HepG2 (cell line): ENCODE results near the gene RNF149. TPM values are rescaled to one million over a fixed set of nuclear protein-coding genes. Genes with fewer than 3 reads are reported as not detected.

Experiments
- ARID2 ChIP-seq: sonication (generic); formaldehyde crosslinking; IDR thresholded peaks from 2 replicates; pipeline ENCODE4 v1.8.1; 2022; ENCODE audit warnings: mild to moderate bottlenecking, missing genetic modification reagents, borderline replicate concordance
- ELF3 ChIP-seq: IDR thresholded peaks from 2 replicates; pipeline ENCODE4 v1.6.1; 2016; ENCODE audit warnings: missing genetic modification reagents, missing compliant biosample characterization
- FOXC1 ChIP-seq: sonication (generic); formaldehyde crosslinking; IDR thresholded peaks from 2 replicates; pipeline ENCODE4 v1.8.0; 2022; ENCODE audit warnings: mild to moderate bottlenecking, missing genetic modification reagents, borderline replicate concordance
- FOXK1 ChIP-seq: sonication (generic); formaldehyde crosslinking; IDR thresholded peaks from 2 replicates; pipeline ENCODE4 v1.4.0; 2020; ENCODE audit warnings: low read depth, missing genetic modification reagents, borderline replicate concordance
- GLI4 ChIP-seq: sonication (generic); formaldehyde crosslinking; IDR thresholded peaks from 2 replicates; pipeline ENCODE4 v1.5.1; 2020; ENCODE audit warnings: missing genetic modification reagents, mild to moderate bottlenecking, moderate library complexity, borderline replicate concordance
- HOXA3 ChIP-seq: sonication (generic); formaldehyde crosslinking; IDR thresholded peaks from 2 replicates; pipeline ENCODE4 v1.5.0; 2020; ENCODE audit warnings: missing genetic modification reagents
- KDM4B ChIP-seq: sonication (generic); formaldehyde crosslinking; IDR thresholded peaks from 2 replicates; pipeline ENCODE4 v1.4.0; 2020; ENCODE audit warnings: missing genetic modification reagents
- MAFF ChIP-seq: IDR thresholded peaks from 2 replicates; pipeline ENCODE4 v1.6.1; 2011; ENCODE audit warnings: low read depth, low read length, improper control_type of control experiment
- MAFG ChIP-seq: sonication (generic); formaldehyde crosslinking; IDR thresholded peaks from 2 replicates; pipeline ENCODE4 v1.5.1; 2020; ENCODE audit warnings: mild to moderate bottlenecking, missing genetic modification reagents
- MAFK ChIP-seq, 2 experiments: IDR thresholded peaks in 1 of 2; conservative IDR thresholded peaks in 1 of 2; 2 replicates each; pipeline ENCODE4 v1.6.1; 2011; ENCODE audit warnings: improper control_type of control experiment in 2 of 2, low read length in 2 of 2
- MEF2D ChIP-seq: sonication (generic); formaldehyde crosslinking; IDR thresholded peaks from 2 replicates; pipeline ENCODE4 v1.5.1; 2020; ENCODE audit warnings: mild to moderate bottlenecking, missing genetic modification reagents
- NCOA1 ChIP-seq: sonication (generic); formaldehyde crosslinking; IDR thresholded peaks from 2 replicates; pipeline ENCODE4 v1.9.0; 2021; ENCODE audit warnings: missing genetic modification reagents
- POGZ ChIP-seq: sonication (generic); formaldehyde crosslinking; IDR thresholded peaks from 2 replicates; pipeline ENCODE4 v1.4.0; 2020; ENCODE audit warnings: mild to moderate bottlenecking, missing genetic modification reagents
- RFX3 ChIP-seq: IDR thresholded peaks from 2 replicates; pipeline ENCODE4 v1.6.1; 2016; ENCODE audit warnings: missing biosample characterization, missing genetic modification reagents
- RORA ChIP-seq: sonication (generic); formaldehyde crosslinking; IDR thresholded peaks from 2 replicates; pipeline ENCODE4 v1.5.0; 2020; ENCODE audit warnings: mild to moderate bottlenecking, missing genetic modification reagents, moderate library complexity
- SALL1 ChIP-seq: sonication (generic); formaldehyde crosslinking; IDR thresholded peaks from 2 replicates; pipeline ENCODE4 v1.8.0; 2022; ENCODE audit warnings: mild to moderate bottlenecking, missing genetic modification reagents
- SAP130 ChIP-seq: IDR thresholded peaks from 2 replicates; pipeline ENCODE4 v1.6.1; 2016; ENCODE audit warnings: low read depth
- STAG1 ChIP-seq: sonication (generic); formaldehyde crosslinking; IDR thresholded peaks from 2 replicates; pipeline ENCODE4 v1.4.0; 2020; ENCODE audit warnings: missing genetic modification reagents
- TOPORS ChIP-seq: sonication (generic); formaldehyde crosslinking; IDR thresholded peaks from 2 replicates; pipeline ENCODE4 v1.8.0; 2023; ENCODE audit warnings: mild to moderate bottlenecking, missing genetic modification reagents
- TRIM24 ChIP-seq: sonication (generic); formaldehyde crosslinking; IDR thresholded peaks from 2 replicates; pipeline ENCODE4 v1.8.0; 2022; ENCODE audit warnings: mild to moderate bottlenecking, missing genetic modification reagents
- ZNF274 ChIP-seq: sonication (generic); formaldehyde crosslinking; IDR thresholded peaks from 2 replicates; pipeline ENCODE4 v1.5.1; 2020; ENCODE audit warnings: mild to moderate bottlenecking, missing genetic modification reagents
- ZNF331 ChIP-seq: sonication (generic); formaldehyde crosslinking; IDR thresholded peaks from 2 replicates; pipeline ENCODE4 v1.4.0; 2020; ENCODE audit warnings: missing genetic modification reagents
- ZNF547 ChIP-seq: sonication (generic); formaldehyde crosslinking; IDR thresholded peaks from 2 replicates; pipeline ENCODE4 v1.5.1; 2020; ENCODE audit warnings: mild to moderate bottlenecking, missing genetic modification reagents
- ZNF746 ChIP-seq: sonication (generic); formaldehyde crosslinking; IDR thresholded peaks from 2 replicates; pipeline ENCODE4 v1.8.0; 2022; ENCODE audit warnings: mild to moderate bottlenecking, missing genetic modification reagents
- ZNF878 ChIP-seq: sonication (generic); formaldehyde crosslinking; IDR thresholded peaks from 2 replicates; pipeline ENCODE4 v1.8.1; 2023; ENCODE audit warnings: mild to moderate bottlenecking, missing genetic modification reagents, moderate library complexity
- polyA plus RNA-seq, 8 experiments: library from polyadenylated mRNA; depleted of rRNA in 3 of 8; stranded (reverse) in 7 of 8; unstranded in 1 of 8; fragments of >200 nt; fragmentation: Illumina TruSeq in 4 of 8; extraction: Trizol in 4 of 8; gene quantifications; 2 replicates each; pipeline versions ENCODE4 v1.2.1 to v1.2.3, GENCODE V29; 2011 to 2016; ENCODE audit warnings: low read depth in 4 of 8, missing spikeins in 1 of 8, mixed read lengths in 1 of 8; ENCODE audit not compliant: insufficient read depth in 1 of 8
- total RNA-seq, 5 experiments: library from RNA; depleted of rRNA; stranded (reverse); fragments of >200 nt; fragmentation: Illumina TruSeq; extraction: Trizol; gene quantifications; 2 replicates each; pipeline ENCODE4 v1.2.3, GENCODE V29; 2016; ENCODE audit warnings: low read depth in 1 of 5
- TF ChIP-seq, protein P1 (sequence below): sonication (generic); formaldehyde crosslinking; IDR thresholded peaks from 2 replicates; pipeline ENCODE4 v1.5.1; 2020; ENCODE audit warnings: mild to moderate bottlenecking, missing genetic modification reagents
- TF ChIP-seq, protein P2 (sequence below): sonication (generic); formaldehyde crosslinking; IDR thresholded peaks from 2 replicates; pipeline ENCODE4 v1.5.1; 2020; ENCODE audit warnings: mild to moderate bottlenecking, missing genetic modification reagents, moderate library complexity
- TF ChIP-seq, protein P3 (sequence below): IDR thresholded peaks from 2 replicates; pipeline ENCODE4 v1.6.1; 2012; ENCODE audit warnings: inconsistent platforms

Gene RNF149
- total and polyA plus RNA-seq, 2 of the 13 experiments (the other 11 are each of a cell fraction or from before 2014, with no cell fraction given) = 87.6 to 109 TPM

DNA sequence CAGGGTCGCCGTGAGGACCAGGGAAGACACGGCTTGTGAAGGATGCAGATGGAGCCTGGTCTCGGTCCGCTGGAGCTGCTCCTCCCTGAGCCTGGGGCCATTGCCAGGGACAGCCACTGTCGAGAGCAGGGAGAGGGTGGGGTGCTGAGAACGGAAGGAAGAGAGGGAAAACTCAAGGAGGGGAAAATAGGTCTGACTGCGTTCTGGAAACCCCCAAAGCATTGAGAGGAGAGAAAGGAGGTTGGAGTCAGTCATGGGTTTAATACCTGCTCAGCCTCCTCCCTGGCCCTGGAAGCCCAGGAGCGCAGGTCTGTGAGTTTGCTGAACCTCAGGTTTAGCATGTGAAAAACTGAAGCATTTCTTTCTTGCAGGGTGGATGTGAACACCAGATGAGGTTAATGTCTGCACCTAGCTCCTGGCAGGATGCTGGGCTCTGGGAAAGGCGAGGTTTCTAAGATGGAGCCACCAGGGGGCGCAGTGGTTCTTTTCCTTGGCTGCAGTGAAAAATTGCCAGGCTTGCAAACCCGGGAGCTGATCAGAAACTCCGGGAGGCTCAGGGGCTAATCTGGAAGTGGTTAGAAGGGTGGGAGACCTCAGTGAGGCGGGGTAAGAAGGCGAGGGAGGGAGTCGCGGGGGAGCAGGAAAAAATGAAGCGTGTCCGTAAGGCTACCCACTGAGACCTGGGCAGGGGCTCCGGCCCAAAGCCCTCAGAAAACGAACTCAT, 33.6 kb upstream of the RNF149 start (continued):
- TF ChIP-seq, protein P1, sequence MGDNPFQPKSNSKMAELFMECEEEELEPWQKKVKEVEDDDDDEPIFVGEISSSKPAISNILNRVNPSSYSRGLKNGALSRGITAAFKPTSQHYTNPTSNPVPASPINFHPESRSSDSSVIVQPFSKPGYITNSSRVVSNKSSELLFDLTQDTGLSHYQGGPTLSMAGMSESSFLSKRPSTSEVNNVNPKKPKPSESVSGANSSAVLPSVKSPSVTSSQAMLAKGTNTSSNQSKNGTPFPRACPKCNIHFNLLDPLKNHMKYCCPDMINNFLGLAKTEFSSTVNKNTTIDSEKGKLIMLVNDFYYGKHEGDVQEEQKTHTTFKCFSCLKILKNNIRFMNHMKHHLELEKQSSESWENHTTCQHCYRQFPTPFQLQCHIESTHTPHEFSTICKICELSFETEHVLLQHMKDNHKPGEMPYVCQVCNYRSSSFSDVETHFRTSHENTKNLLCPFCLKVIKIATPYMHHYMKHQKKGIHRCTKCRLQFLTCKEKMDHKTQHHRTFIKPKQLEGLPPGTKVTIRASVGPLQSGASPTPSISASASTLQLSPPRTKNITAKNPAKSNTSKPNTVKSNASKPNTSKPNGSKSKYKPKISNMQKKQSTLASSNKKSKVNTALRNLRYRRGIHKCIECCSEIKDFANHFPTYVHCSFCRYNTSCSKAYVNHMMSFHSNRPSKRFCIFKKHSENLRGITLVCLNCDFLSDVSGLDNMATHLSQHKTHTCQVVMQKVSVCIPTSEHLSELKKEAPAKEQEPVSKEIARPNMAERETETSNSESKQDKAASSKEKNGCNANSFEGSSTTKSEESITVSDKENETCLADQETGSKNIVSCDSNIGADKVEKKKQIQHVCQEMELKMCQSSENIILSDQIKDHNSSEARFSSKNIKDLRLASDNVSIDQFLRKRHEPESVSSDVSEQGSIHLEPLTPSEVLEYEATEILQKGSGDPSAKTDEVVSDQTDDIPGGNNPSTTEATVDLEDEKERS (CRISPR knock-in tag) = no peak
- TF ChIP-seq NCOA1 (CRISPR knock-in tag) = peak; percentile 24; the same call in 1 of the 2 replicates
- 0 out of 2 replicates have a peak, but pooled peaks have one; percentile 36 for TF ChIP-seq ZNF274 (CRISPR knock-in tag)
- no peak for TF ChIP-seq TOPORS (CRISPR knock-in tag)
- TF ChIP-seq RORA (CRISPR knock-in tag) = no peak
- no peak for TF ChIP-seq RFX3 (CRISPR knock-in tag)
- no peak for TF ChIP-seq GLI4
- peak; percentile 39; the same call in 1 of the 2 replicates for TF ChIP-seq ZNF331 (CRISPR knock-in tag)
- no peak for TF ChIP-seq MEF2D (CRISPR knock-in tag)
- TF ChIP-seq, protein P2, sequence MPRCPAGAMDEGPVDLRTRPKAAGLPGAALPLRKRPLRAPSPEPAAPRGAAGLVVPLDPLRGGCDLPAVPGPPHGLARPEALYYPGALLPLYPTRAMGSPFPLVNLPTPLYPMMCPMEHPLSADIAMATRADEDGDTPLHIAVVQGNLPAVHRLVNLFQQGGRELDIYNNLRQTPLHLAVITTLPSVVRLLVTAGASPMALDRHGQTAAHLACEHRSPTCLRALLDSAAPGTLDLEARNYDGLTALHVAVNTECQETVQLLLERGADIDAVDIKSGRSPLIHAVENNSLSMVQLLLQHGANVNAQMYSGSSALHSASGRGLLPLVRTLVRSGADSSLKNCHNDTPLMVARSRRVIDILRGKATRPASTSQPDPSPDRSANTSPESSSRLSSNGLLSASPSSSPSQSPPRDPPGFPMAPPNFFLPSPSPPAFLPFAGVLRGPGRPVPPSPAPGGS (CRISPR knock-in tag) = peak; percentile 57; the same call in 1 of the 2 replicates
- no peak for TF ChIP-seq ZNF878
- TF ChIP-seq SALL1 (CRISPR knock-in tag) = peak; percentile 54
- peak; percentile 20; the same call in 1 of the 2 replicates for TF ChIP-seq HOXA3 (CRISPR knock-in tag)
- 0 out of 2 replicates have a peak, but pooled peaks have one; percentile 23 for TF ChIP-seq ZNF547 (CRISPR knock-in tag)
- TF ChIP-seq ARID2 (CRISPR knock-in tag) = 0 out of 2 replicates have a peak, but pooled peaks have one; percentile 35
- TF ChIP-seq TRIM24 (CRISPR knock-in tag) = no peak
- TF ChIP-seq ELF3 (CRISPR knock-in tag) = 0 out of 2 replicates have a peak, but pooled peaks have one; percentile 42
- TF ChIP-seq STAG1 (CRISPR knock-in tag) = peak; percentile 93
- peak; percentile 88 for TF ChIP-seq KDM4B
- TF ChIP-seq MAFK (conservative IDR thresholded peaks at IDR 0.05 in 1 of 2, IDR thresholded peaks at IDR 0.05 in 1 of 2; ENCODE audit: low read length in 2 of 2) = peak; percentile 84 to 93
- peak; percentile 64; the same call in 1 of the 2 replicates for TF ChIP-seq FOXC1 (CRISPR knock-in tag)
- 0 out of 2 replicates have a peak, but pooled peaks have one; percentile 41 for TF ChIP-seq ZNF746 (CRISPR knock-in tag)
- 0 out of 2 replicates have a peak, but pooled peaks have one; percentile 48 for TF ChIP-seq FOXK1 (CRISPR knock-in tag)
- TF ChIP-seq MAFG (CRISPR knock-in tag) = peak; percentile 71
- peak; percentile 41 for TF ChIP-seq SAP130
- TF ChIP-seq MAFF = peak; percentile 84
- TF ChIP-seq, protein P3, sequence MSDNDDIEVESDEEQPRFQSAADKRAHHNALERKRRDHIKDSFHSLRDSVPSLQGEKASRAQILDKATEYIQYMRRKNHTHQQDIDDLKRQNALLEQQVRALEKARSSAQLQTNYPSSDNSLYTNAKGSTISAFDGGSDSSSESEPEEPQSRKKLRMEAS = 0 out of 2 replicates have a peak, but pooled peaks have one; percentile 9
- no peak for TF ChIP-seq POGZ
